Left renal pelvis (tissue), 4 donors: ENCODE measurements around the gene NOL3. TPM values are rescaled to one million over a fixed set of nuclear protein-coding genes. Genes with fewer than 3 reads are reported as not detected.
A peak's percentile ranks its signal among the peaks of the same experiment; 100 is the strongest.

Experiments
- DNase-seq, 4 donors: peaks; one replicate each; pipeline ENCODE4 v3.0.0-alpha.2; 2013; ENCODE audit warnings: low read depth in 4 of 4, low spot score in 3 of 4
- polyA plus RNA-seq, 4 donors: library from polyadenylated mRNA; unstranded; fragments of 120-200 nt; gene quantifications; one replicate each; pipeline ENCODE4 v1.2.1, GENCODE V29; 2013; ENCODE audit not compliant: insufficient read length in 4 of 4

Gene NOL3
- polyA plus RNA-seq, 4 donors: 2.4 to 7.6 (median 4.9) TPM

- no peak for DNase-seq
These were observed 17.0 kb downstream of the NOL3 start for GRCh38 chr16:67187175-67187890.

- no peak for DNase-seq
These were observed 18.0 kb downstream of the NOL3 start for GRCh38 chr16:67188323-67188722.

- DNase-seq: no peak
These were observed 18.5 kb downstream of the NOL3 start for GRCh38 chr16:67188798-67189197.

- DNase-seq: no peak
These were observed 19.7 kb downstream of the NOL3 start, which contains the start of gene EXOC3L1 for GRCh38 chr16:67190041-67190440. Gene EXOC3L1, minus strand, starts transcription at chr16:67190136. Its CDS starts 460 bp downstream, at chr16:67189676.

GRCh38 chr16:67190448-67191399, 20.4 kb downstream of the NOL3 start:
- no peak for DNase-seq

- no peak for DNase-seq
These were observed 21.2 kb downstream of the NOL3 start for GRCh38 chr16:67191411-67191994.

- peak; percentile 67 to 84 (median 76) for DNase-seq
These were observed 21.8 kb downstream of the NOL3 start, which contains the start of gene E2F4 for GRCh38 chr16:67191995-67192681. Gene E2F4, plus strand, starts transcription at chr16:67192155. Its CDS starts 73 bp downstream, at chr16:67192228.

- DNase-seq: no peak
These were observed 22.5 kb downstream of the NOL3 start for GRCh38 chr16:67192781-67193361.

GRCh38 chr16:67193536-67193935, 23.2 kb downstream of the NOL3 start:
- no peak for DNase-seq

- no peak for DNase-seq
These were observed 23.9 kb downstream of the NOL3 start for GRCh38 chr16:67194260-67194659.

GRCh38 chr16:67195676-67196075, 25.3 kb downstream of the NOL3 start:
- no peak for DNase-seq

- no peak for DNase-seq
These were observed 26.5 kb downstream of the NOL3 start for GRCh38 chr16:67196881-67197280.

- DNase-seq: no peak
These were observed 27.4 kb downstream of the NOL3 start for GRCh38 chr16:67197704-67198103.

- DNase-seq: no peak
These were observed 27.9 kb downstream of the NOL3 start for GRCh38 chr16:67198238-67198734.

GRCh38 chr16:67199011-67199807, 28.9 kb downstream of the NOL3 start, which contains the start of gene ELMO3:
Gene ELMO3, plus strand, starts transcription at chr16:67199131. Its CDS starts 196 bp downstream, at chr16:67199327.
- no peak for DNase-seq

- no peak for DNase-seq
These were observed 29.5 kb downstream of the NOL3 start for GRCh38 chr16:67199808-67200198.

- DNase-seq: no peak
These were observed 30.2 kb downstream of the NOL3 start for GRCh38 chr16:67200491-67200890.

- DNase-seq: no peak
These were observed 31.3 kb downstream of the NOL3 start for GRCh38 chr16:67201411-67202345.
